ENCODE measurements around the gene UBE2J2. TPM values are rescaled to one million over a fixed set of nuclear protein-coding genes. Genes with fewer than 3 reads are reported as not detected.

Gene UBE2J2
- total RNA-seq, 2 experiments from 2014 or later, result 62.4 to 63.5 TPM

DNA sequence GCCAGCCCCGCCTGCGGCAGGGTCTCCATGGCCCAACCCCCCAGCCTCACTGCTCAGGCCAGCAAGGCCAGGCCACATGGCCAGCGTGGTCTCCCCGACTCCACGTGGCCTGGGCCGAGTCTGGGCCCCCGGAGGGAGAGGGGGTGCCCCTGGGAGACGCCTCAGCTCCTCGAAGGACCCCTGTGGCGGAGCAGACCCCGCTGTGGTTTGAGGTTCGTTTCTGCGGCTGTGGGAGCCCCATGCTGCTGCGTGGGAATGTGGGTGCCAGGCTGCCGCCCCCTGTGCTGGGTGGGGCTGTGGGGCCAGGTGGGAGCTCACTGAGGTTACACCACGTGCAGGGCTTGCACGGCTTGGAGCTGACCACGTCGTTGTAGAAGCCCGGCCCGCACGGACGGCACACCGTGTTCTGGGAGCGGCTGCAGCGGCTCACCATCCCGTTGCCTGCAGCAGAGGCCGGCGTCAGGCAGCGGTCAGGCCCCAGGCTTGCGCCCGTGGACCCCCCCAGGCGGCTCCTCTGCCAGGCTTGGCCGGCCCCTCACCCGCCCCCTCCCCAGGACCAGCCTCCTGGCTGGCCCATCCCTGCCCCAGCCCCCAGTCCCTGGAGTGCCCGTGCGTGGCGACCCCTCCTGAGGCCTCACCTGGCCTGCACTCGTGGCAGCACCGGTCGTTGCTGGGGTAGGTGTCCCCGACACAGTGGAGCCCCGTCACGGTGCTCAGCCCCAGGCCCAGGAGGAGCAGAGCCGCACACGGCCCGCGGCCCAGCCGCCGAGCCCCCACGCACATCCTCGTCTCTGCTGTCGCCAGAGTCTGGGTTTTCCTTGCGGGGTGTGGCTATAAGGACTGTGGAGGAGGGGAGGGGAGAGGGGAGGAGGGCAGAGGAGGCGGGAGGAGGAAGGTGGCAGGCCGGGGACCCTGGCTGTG lies 60.0 kb downstream of the UBE2J2 start, which contains the start of gene TNFRSF4:
TNFRSF4 (minus strand) TSS at position 809 of the 921 bp plus-strand sequence; CDS start at position 783, 26 bp downstream.
- peak; percentile 49 for DNase-seq
- H3K9me3 Mint-ChIP-seq, result peaks cover 2% of the 10 kb centered on the region
- peaks cover 51% of the 10 kb centered on the region for H3K36me3 Mint-ChIP-seq (ENCODE audit: low read depth)
- peaks cover 67% of the 10 kb centered on the region for H3K4me1 Mint-ChIP-seq
- H3K27ac Mint-ChIP-seq, result peak within 1 kb of the TSS; percentile 99
- CTCF ChIA-PET, result no interaction called here
- peak within 1 kb of the TSS; percentile 71 for H3K4me3 Mint-ChIP-seq
- POLR2A ChIA-PET, result interaction anchor here (0.9 to 2.5 kb wide), 7 partner anchors 9 to 84 kb away, joined by 3 to 14 read pairs (median 3); partner anchors contain the start of genes B3GALT6, SDF4 and UBE2J2
- no peaks in the 10 kb centered on the region for H3K27me3 Mint-ChIP-seq

DNA sequence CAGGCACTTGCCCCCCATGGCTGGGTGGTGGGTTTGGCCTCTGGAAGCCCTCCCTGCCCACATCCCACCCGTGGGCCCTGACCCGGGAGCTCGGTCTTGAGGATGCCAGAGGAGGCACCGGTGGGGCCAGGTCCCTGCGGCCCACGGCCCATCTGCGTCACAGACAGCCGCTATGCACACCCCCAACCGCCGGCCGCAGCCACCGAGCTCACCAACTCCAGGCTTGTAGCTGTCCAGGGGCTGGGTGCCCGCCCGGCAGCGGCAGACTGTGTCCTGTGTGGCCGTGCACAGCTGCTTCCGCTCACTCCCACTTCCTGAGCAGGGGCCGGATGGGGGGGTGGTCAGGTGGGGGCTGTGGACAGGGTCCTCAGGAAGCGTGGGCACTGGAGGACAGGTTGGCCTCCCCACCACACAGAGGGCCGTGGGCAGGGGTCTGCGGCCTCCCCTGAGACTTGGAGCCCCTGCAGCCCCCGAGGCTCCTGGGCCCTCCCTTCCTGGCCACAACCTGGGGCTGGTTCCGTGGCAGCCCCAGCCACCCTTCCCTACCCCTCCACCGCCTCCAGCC lies 60.8 kb downstream of the UBE2J2 start:
- H3K27ac Mint-ChIP-seq, result peak overlapping the region; percentile 72

DNA sequence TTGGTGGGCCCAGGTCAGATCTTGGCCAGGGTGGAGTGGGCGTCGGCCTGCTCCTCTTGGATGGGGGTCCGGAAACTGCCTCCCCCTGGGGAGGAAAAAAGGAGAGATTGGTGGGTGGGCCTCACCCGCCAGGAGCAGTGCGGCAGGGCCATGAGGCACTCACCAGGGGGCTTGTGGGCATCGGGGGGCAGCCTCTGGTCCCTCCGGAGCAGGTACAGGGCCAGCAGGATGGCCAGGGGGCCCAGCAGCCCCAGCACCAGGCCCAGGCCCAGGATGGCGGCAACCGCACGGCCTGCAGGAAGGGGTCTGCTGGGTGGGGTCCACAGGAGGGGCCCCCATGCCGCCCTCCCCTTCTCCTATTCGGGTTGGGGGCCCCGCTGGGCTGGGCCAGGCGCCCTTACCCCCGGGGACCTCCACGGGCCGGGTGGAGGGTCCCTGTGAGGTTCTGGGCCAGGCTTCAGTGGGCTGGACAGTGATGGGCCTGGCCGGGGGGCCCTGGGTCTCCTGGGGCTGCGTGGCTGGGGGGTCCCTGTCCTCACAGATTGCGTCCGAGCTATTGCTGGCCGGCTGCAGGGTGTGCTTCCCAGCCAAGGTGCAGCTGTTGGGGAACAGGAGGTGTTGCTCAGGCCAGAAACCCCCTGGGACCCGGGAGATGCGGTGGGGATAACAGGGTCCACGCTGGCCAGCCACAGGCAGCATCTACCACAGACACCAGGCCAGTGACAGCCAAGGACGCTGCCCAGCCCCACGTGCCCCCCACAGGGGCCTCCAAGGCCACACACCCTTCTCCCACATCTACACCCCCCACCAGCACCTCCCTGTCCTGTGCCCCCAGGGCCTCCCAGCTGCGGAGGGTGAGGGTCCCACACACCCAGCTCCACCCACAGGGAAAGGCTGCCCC lies 61.9 kb downstream of the UBE2J2 start:
- H3K4me1 Mint-ChIP-seq, result peaks cover 64% of the 10 kb centered on the region
- DNase-seq, result no peak
- H3K27ac Mint-ChIP-seq, result peak overlapping the region; percentile 61
- ChIA-PET CTCF (no interaction called here), POLR2A (interaction anchor here (1.1 to 2.5 kb wide), 4 partner anchors 11 to 82 kb away, joined by 3 to 14 read pairs (median 6); partner anchors contain the start of genes B3GALT6 and SDF4)
- peak overlapping the region; percentile 66 for H3K4me3 Mint-ChIP-seq
- no peaks in the 10 kb centered on the region for H3K9me3 Mint-ChIP-seq
- H3K36me3 Mint-ChIP-seq (ENCODE audit: low read depth), result peaks cover 36% of the 10 kb centered on the region
- H3K27me3 Mint-ChIP-seq, result no peaks in the 10 kb centered on the region

More for the DNA sequence above, 60.8 kb downstream of the UBE2J2 start:
- H3K4me3 Mint-ChIP-seq, result peak overlapping the region; percentile 71
- ChIA-PET CTCF (no interaction called here), POLR2A (interaction anchor here (0.9 to 2.5 kb wide), 8 partner anchors 10 to 83 kb away, joined by 3 to 14 read pairs (median 4); partner anchors contain the start of genes B3GALT6, SDF4 and UBE2J2)
- H3K9me3 Mint-ChIP-seq, result peaks cover 2% of the 10 kb centered on the region
- peak; percentile 80 for DNase-seq
- peaks cover 67% of the 10 kb centered on the region for H3K4me1 Mint-ChIP-seq
- H3K27me3 Mint-ChIP-seq, result no peaks in the 10 kb centered on the region
- H3K36me3 Mint-ChIP-seq (ENCODE audit: low read depth), result peaks cover 45% of the 10 kb centered on the region

DNA sequence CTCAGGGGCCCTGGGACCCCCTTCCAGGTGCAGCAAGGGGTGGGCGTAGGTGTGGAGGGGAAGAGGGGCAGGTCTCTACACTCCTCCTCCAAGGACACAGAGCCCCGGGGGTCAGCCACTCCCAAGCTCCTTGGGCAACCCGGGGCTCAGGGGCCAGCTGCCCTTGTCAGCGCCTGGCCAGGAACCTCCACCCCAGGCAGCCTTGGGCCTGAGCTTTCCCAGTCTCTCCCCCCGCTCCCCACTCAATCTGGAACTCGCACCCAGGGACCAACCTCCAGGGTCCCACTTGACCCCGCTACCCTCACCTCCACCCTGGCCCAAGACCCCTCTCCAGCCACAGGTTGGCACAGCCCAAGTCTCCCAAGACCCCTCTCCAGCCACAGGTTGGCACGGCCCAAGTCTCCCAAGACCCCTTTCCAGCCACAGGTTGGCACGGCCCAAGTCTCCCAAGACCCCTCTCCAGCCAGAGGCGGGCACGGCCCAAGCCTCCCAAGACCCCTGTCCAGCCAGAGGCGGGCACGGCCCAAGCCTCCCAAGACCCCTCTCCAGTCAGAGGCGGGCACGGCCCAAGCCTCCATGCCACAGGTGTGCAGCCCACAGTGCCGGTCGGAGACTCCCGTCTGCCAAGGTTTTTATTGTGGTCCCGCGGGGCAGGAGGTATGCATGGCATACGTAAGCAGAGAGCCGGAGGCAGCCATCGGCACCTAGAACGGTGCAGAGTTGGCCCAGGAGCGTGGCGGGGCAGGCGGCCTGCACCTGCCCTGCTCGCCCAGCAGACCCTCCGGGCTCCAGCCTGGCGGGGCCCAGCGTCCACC lies 62.7 kb downstream of the UBE2J2 start:
- H3K27ac Mint-ChIP-seq, result peak overlapping the region; percentile 65
- H3K9me3 Mint-ChIP-seq, result no peaks in the 10 kb centered on the region
- H3K36me3 Mint-ChIP-seq (ENCODE audit: low read depth), result peaks cover 30% of the 10 kb centered on the region
- H3K4me1 Mint-ChIP-seq, result peaks cover 59% of the 10 kb centered on the region
- no peak for DNase-seq
- no peaks in the 10 kb centered on the region for H3K27me3 Mint-ChIP-seq
- H3K4me3 Mint-ChIP-seq, result peak overlapping the region; percentile 52
- CTCF ChIA-PET, result no interaction called here
- POLR2A ChIA-PET, result interaction anchor here (2.1 kb wide), 1 partner anchor 21 kb away, joined by 9 read pairs; the partner anchor contains the start of genes B3GALT6 and SDF4

- Mint-ChIP-seq H3K36me3 (ENCODE audit: low read depth) (peaks cover 22% of the 10 kb centered on the region), H3K27ac (peak overlapping the region; percentile 99), H3K4me3 (peak overlapping the region; percentile 82), H3K4me1 (peaks cover 45% of the 10 kb centered on the region), H3K27me3 (no peaks in the 10 kb centered on the region), H3K9me3 (no peaks in the 10 kb centered on the region)
- ChIA-PET CTCF (interaction anchor here (1.1 to 1.4 kb wide), 2 partner anchors 22 to 51 kb away, joined by 3 to 4 read pairs; no protein-coding TSS in a partner anchor), POLR2A (interaction anchor here (1.4 to 4.5 kb wide), 5 partner anchors 8 to 190 kb away, joined by 5 to 65 read pairs (median 9); partner anchors contain the start of genes AGRN, B3GALT6 and SDF4)
- peak; percentile 58 for DNase-seq
These were observed 64.8 kb downstream of the UBE2J2 start for GRCh38 chr1:1208713-1209433.

DNA sequence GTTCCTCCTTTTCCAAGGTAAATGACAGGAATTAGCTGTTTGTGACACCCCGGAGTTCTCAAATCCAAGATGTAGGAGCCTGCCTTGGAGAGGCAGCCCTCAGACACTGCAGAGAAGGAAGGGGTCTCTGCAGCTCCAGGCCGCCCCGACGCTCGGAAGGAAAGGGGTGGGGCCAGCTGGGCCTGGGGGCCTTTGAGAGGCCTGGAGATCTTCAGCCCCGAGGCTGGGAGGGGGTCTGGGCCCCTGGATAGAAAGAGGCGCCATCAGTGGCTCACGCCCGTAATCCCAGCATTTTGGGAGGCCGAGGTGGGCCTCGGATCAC lies 66.1 kb downstream of the UBE2J2 start:
- Mint-ChIP-seq H3K36me3 (ENCODE audit: low read depth) (peaks cover 22% of the 10 kb centered on the region), H3K4me3 (peak overlapping the region; percentile 82), H3K4me1 (peaks cover 43% of the 10 kb centered on the region), H3K27me3 (no peaks in the 10 kb centered on the region), H3K9me3 (no peaks in the 10 kb centered on the region), H3K27ac (peak overlapping the region; percentile 99)
- CTCF ChIA-PET, result interaction anchor here (1.1 to 2.8 kb wide), 3 partner anchors 23 to 85 kb away, joined by 3 to 10 read pairs (median 4); no protein-coding TSS in a partner anchor
- DNase-seq, result no peak
- POLR2A ChIA-PET, result interaction anchor here (0.9 to 4.5 kb wide), 5 partner anchors 10 to 188 kb away, joined by 3 to 65 read pairs (median 7); partner anchors contain the start of genes AGRN and SDF4

DNA sequence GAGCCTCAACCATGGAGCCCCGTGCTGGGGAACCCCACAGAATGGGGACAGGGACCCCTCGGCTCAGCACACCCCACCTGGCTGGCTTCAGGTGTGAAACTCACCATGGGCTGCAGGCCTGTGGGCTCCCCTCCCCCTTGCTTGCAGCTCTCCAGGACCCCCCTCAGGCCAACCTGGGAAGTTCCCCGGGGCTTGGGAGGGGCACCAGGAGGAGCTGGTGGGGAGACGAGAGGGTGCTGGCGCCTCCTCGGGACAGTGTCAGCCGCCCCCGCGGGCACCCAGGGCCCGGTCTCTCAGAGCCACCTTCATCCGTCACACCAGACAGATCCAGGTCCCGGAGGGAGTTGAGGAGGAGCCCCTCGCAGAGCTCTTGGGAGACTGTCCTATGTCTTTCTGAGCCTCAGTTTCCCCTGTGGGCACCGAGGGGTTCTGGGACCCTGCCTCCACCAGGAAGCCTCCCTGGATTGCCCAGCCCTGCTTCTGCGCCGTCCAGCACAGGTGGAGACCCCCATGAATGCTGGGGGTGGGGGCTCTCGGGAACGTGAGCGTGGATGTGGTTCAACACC lies 66.6 kb downstream of the UBE2J2 start:
- Mint-ChIP-seq H3K27ac (peak overlapping the region; percentile 78), H3K4me1 (peaks cover 40% of the 10 kb centered on the region), H3K36me3 (ENCODE audit: low read depth) (peaks cover 20% of the 10 kb centered on the region), H3K4me3 (peak overlapping the region; percentile 78), H3K9me3 (no peaks in the 10 kb centered on the region), H3K27me3 (no peaks in the 10 kb centered on the region)
- POLR2A ChIA-PET, result interaction anchor here (0.9 to 4.5 kb wide), 5 partner anchors 10 to 188 kb away, joined by 3 to 65 read pairs (median 7); partner anchors contain the start of genes AGRN and SDF4
- DNase-seq, result no peak
- CTCF ChIA-PET, result interaction anchor here (2.8 kb wide), 1 partner anchor 85 kb away, joined by 10 read pairs; no protein-coding TSS in a partner anchor

DNA sequence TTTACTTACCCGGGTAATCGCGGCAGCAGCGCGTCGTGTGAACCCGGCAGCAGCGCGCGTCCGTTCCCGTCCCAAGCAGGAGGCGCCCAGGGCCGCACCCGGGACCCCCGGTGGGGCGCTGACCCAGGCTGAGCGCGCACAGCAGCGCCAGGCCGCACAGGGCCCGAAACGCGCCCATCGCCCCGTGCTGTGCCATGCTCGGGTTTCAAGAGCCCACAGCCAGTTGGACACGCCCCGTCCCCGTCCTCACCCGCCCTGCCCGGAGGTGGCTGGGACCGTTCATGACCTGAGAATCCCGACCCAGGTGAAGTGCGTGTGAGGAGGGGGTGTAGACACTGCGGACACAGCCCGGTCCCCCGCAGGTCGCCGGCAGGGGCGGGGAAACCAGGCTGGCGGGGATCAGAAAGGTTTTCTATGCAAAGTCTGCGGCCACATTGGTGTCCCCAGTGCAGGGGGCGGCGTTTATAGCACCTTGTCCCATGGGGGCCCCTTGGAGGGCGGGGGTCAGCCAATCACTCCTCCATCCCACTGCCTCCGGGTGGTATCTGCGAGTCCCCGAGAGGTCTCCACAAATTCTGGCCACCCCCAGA lies 67.2 kb downstream of the UBE2J2 start, which contains the start of gene TNFRSF18:
TNFRSF18 (minus strand) TSS at position 217 of the 590 bp plus-strand sequence; CDS start at position 196, 21 bp downstream.
- H3K9me3 Mint-ChIP-seq, result no peaks in the 10 kb centered on the region
- ChIA-PET POLR2A (interaction anchor here (0.9 to 4.5 kb wide), 6 partner anchors 11 to 168 kb away, joined by 3 to 65 read pairs (median 4); no protein-coding TSS in a partner anchor), CTCF (interaction anchor here (2.8 kb wide), 1 partner anchor 84 kb away, joined by 10 read pairs; no protein-coding TSS in a partner anchor)
- H3K4me1 Mint-ChIP-seq, result peaks cover 39% of the 10 kb centered on the region
- H3K27me3 Mint-ChIP-seq, result no peaks in the 10 kb centered on the region
- DNase-seq, result peak; percentile 62
- H3K4me3 Mint-ChIP-seq, result peak within 1 kb of the TSS; percentile 78
- H3K36me3 Mint-ChIP-seq (ENCODE audit: low read depth), result peaks cover 18% of the 10 kb centered on the region
- H3K27ac Mint-ChIP-seq, result peak within 1 kb of the TSS; percentile 99

DNA sequence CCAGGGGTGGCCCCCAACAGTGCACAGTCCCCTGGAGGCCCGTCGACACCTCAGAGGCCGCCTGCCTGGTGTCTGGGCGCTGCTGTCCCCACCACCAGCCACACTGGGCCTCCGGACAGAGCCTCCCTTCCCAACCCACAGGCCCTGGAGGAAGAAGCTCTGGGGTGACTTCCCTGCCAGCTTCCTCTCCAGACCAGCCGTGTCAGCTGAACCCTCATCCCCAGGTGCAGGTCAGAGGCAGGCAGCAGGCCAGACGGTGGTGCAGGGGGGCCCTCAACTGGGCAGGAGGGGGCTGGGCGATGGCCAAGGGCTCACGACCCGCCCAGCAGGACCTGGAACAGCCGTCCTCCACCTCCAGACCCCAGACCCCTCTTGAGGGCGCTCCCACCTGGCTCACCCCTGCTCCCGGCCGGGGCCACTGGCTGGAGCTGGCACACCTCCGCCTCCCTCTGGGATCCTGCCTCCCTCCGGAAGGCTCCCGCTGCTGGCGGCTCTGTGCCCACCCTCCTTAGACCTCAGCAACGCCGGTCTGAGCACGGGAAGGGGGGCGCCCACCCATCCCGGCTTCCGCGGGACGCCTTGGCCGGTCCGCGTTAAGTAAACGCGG lies 67.8 kb downstream of the UBE2J2 start:
- Mint-ChIP-seq H3K27ac (peak overlapping the region; percentile 78), H3K36me3 (ENCODE audit: low read depth) (peaks cover 15% of the 10 kb centered on the region), H3K27me3 (no peaks in the 10 kb centered on the region), H3K4me3 (peak overlapping the region; percentile 78), H3K4me1 (peaks cover 36% of the 10 kb centered on the region), H3K9me3 (no peaks in the 10 kb centered on the region)
- CTCF ChIA-PET, result interaction anchor here (2.8 kb wide), 1 partner anchor 84 kb away, joined by 10 read pairs; no protein-coding TSS in a partner anchor
- no peak for DNase-seq
- POLR2A ChIA-PET, result interaction anchor here (1.0 to 4.5 kb wide), 5 partner anchors 11 to 84 kb away, joined by 3 to 65 read pairs (median 4); no protein-coding TSS in a partner anchor

All from activated CD4-positive, alpha-beta memory T cell treated with anti-CD3 and anti-CD28 coated beads, Interleukin-2, amount 10 ng/mL, durations not matched to agents 7 days and 5 days (primary cell).